MM.1S (cell line): ENCODE measurements around the gene HSPB2.

Experiments used
- DNase-seq: peaks from one replicate; pipeline ENCODE4 v3.0.0-alpha.2; 2015
- H2AFZ ChIP-seq: fragments of 300-600 bp; sonication (generic); 2 replicates; pipeline ENCODE4 v1.6.0; 2016; ENCODE audit warnings: antibody characterized with exemption, low read length
- H3F3A ChIP-seq: fragments of 300-600 bp; sonication (generic); 2 replicates; pipeline ENCODE4 v1.6.1; 2016; ENCODE audit warnings: mild to moderate bottlenecking, antibody characterized with exemption, low read length, moderate library complexity, mixed read lengths; ENCODE audit not compliant: insufficient read depth
- H3K27ac ChIP-seq: fragments of 300-600 bp; sonication (generic); 2 replicates; pipeline ENCODE4 v1.5.1; 2016; ENCODE audit warnings: mild to moderate bottlenecking, low read length
- H3K27me3 ChIP-seq: fragments of 300-600 bp; sonication (generic); replicated peaks from 2 replicates; pipeline ENCODE4 v1.6.0; 2016; ENCODE audit warnings: low read length; ENCODE audit not compliant: insufficient read depth
- H3K36me3 ChIP-seq: fragments of 300-600 bp; sonication (generic); replicated peaks from 2 replicates; pipeline ENCODE4 v1.6.1; 2016; ENCODE audit warnings: mild to moderate bottlenecking, low read length, mixed read lengths; ENCODE audit not compliant: insufficient read depth
- H3K4me1 ChIP-seq: fragments of 300-600 bp; sonication (generic); 2 replicates; pipeline ENCODE4 v1.6.1; 2016; ENCODE audit warnings: low read length, mixed read lengths
- H3K4me2 ChIP-seq: fragments of 300-600 bp; sonication (generic); 2 replicates; pipeline ENCODE4 v1.6.0; 2016; ENCODE audit warnings: low read depth, low read length
- H3K4me3 ChIP-seq: fragments of 300-600 bp; sonication (generic); 2 replicates; pipeline ENCODE4 v1.5.1; 2016; ENCODE audit warnings: low read length, mixed read lengths
- H3K79me2 ChIP-seq: fragments of 300-600 bp; sonication (generic); 2 replicates; pipeline ENCODE4 v1.6.1; 2016; ENCODE audit warnings: mixed run types, low read length, mixed read lengths
- H3K9ac ChIP-seq: fragments of 300-600 bp; sonication (generic); 2 replicates; pipeline ENCODE4 v1.6.1; 2016; ENCODE audit warnings: low read length, mixed read lengths
- H3K9me2 ChIP-seq: fragments of 300-600 bp; sonication (generic); replicated peaks from 2 replicates; pipeline ENCODE4 v1.6.1; 2016; ENCODE audit warnings: mild to moderate bottlenecking, low read length, mixed read lengths; ENCODE audit not compliant: insufficient read depth
- H3K9me3 ChIP-seq: fragments of 300-600 bp; sonication (generic); replicated peaks from 2 replicates; pipeline ENCODE4 v1.6.1; 2016; ENCODE audit warnings: mild to moderate bottlenecking, low read length, mixed read lengths; ENCODE audit not compliant: insufficient read depth
- H4K20me1 ChIP-seq: fragments of 300-600 bp; sonication (generic); 2 replicates; pipeline ENCODE4 v1.6.1; 2016; ENCODE audit warnings: mild to moderate bottlenecking, low read length, moderate library complexity, mixed read lengths; ENCODE audit not compliant: insufficient read depth
- EZH2 ChIP-seq: fragments of 300-600 bp; sonication (generic); optimal IDR thresholded peaks from 2 replicates; pipeline ENCODE3; 2017; ENCODE audit warnings: low read depth, mild to moderate bottlenecking, antibody characterized with exemption, low read length, mixed read lengths
- EZH2phosphoT487 ChIP-seq: fragments of 300-600 bp; sonication (generic); IDR thresholded peaks from 2 replicates; pipeline ENCODE4 v1.6.1; 2018; ENCODE audit warnings: antibody characterized with exemption, low read length
- TF ChIP-seq, protein P1 (sequence below): fragments of 300-600 bp; sonication (generic); IDR thresholded peaks from 2 replicates; pipeline ENCODE4 v1.5.1; 2016; ENCODE audit warnings: antibody characterized with exemption, low read length, mixed read lengths

HSPB2 gene

DNA sequence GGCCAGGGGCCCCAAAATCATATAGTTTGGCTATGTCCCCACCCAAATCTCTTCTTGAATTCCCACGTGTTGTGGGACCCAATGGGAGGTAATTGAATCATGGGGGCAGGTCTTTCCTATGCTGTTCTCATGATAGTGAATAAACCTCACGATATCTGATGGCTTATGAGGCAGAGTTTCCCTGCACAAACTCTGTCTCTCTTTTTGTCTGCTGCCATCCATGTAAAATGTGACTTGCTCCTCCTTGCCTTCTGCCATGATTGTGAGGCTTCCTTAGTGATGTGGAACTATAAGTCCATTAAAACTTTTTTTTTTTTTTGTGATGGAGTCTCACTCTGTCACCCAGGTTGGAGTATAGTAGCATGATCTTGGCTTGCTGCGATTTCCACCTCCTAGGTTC lies 39.0 kb downstream of the HSPB2 start:
- Histone ChIP-seq H4K20me1 (no peaks in the 10 kb centered on the region), H3F3A (no peaks in the 10 kb centered on the region), H3K4me1 (peaks cover 17% of the 10 kb centered on the region), H3K4me2 (no peak overlapping the region), H3K36me3 (no peaks in the 10 kb centered on the region), H3K79me2 (no peaks in the 10 kb centered on the region), H3K27me3 (no peaks in the 10 kb centered on the region), H3K9me2 (no peaks in the 10 kb centered on the region), H3K4me3 (no peak overlapping the region), H3K27ac (no peak overlapping the region), H3K9me3 (no peaks in the 10 kb centered on the region), H3K9ac (no peak overlapping the region), H2AFZ (no peak overlapping the region)
- TF ChIP-seq, protein P1, sequence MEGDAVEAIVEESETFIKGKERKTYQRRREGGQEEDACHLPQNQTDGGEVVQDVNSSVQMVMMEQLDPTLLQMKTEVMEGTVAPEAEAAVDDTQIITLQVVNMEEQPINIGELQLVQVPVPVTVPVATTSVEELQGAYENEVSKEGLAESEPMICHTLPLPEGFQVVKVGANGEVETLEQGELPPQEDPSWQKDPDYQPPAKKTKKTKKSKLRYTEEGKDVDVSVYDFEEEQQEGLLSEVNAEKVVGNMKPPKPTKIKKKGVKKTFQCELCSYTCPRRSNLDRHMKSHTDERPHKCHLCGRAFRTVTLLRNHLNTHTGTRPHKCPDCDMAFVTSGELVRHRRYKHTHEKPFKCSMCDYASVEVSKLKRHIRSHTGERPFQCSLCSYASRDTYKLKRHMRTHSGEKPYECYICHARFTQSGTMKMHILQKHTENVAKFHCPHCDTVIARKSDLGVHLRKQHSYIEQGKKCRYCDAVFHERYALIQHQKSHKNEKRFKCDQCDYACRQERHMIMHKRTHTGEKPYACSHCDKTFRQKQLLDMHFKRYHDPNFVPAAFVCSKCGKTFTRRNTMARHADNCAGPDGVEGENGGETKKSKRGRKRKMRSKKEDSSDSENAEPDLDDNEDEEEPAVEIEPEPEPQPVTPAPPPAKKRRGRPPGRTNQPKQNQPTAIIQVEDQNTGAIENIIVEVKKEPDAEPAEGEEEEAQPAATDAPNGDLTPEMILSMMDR: no peak
- TF ChIP-seq EZH2phosphoT487 (no peak), EZH2 (no peak)
- no peak for DNase-seq

DNA sequence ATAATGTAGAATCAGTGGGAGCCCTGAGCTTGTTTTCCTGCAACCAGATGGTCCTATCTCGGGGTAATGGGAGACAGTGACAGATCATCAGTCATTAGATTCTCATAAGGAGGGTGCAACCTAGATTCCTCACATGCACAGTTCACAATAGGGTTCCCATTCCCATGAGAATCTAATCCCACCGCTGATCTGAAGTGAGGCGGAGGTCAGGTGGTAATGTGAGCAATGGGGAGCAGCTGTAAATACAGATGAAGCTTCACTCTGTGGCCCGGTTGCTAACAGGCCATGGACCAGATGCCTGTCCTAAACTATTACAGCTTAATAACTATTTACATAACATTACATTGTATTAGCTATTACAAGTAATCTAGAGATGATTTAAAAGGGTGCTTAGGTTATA lies 41.6 kb downstream of the HSPB2 start:
- TF ChIP-seq EZH2: no peak
- TF ChIP-seq, protein P1: no peak
- TF ChIP-seq EZH2phosphoT487: no peak
- Histone ChIP-seq H3K4me3 (no peak overlapping the region), H3K27me3 (no peaks in the 10 kb centered on the region), H3K4me1 (peaks cover 9% of the 10 kb centered on the region), H3K9me3 (no peaks in the 10 kb centered on the region), H3F3A (no peaks in the 10 kb centered on the region), H3K9ac (no peak overlapping the region), H3K4me2 (no peak overlapping the region), H3K9me2 (no peaks in the 10 kb centered on the region), H3K79me2 (no peaks in the 10 kb centered on the region), H2AFZ (no peak overlapping the region), H3K36me3 (no peaks in the 10 kb centered on the region), H4K20me1 (no peaks in the 10 kb centered on the region), H3K27ac (no peak overlapping the region)
- DNase-seq: no peak

DNA sequence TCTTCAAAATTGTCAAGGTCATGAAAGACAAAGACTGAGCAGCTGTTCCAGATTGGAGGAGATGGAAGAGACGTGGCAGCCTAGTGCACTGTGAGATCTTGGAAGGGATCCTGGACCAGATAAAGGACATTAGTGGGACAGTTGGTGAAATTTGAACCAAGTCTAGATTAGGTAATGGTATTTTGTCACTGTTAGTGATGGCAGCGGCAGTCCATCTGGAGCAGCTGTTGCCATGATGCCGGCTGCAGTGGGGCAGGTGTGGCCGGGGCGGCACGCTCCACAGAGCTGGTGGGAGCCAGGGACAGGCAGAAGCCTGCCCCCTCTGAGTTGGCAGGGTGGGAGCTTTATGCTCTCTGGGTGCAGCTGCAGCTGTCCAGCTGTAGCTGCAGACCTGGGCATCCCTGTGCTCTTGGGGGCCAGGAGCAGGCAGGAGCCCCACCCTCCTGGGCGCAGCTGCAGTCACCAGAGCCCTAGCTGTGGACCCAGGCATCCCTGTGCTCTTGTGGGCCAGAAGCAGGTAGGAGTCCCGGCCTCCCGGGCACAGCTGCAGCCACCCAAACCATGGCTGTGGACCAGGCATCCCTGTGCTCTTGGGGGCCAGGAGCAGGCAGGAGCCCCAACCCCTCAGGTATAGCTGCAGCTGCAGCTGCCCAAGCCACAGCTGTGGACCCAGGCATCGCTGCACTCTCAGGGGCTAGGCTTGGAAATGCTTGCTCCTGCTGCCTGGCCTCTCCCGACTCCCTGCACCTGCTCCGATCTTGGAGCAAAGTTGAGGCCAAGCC lies 45.3 kb downstream of the HSPB2 start:
- H4K20me1 ChIP-seq: no peaks in the 10 kb centered on the region
- no peaks in the 10 kb centered on the region for H3K9me2 ChIP-seq
- H3K36me3 ChIP-seq: no peaks in the 10 kb centered on the region
- no peaks in the 10 kb centered on the region for H3K9me3 ChIP-seq
- H3F3A ChIP-seq: no peaks in the 10 kb centered on the region
- H3K4me1 ChIP-seq: no peaks in the 10 kb centered on the region
- no peaks in the 10 kb centered on the region for H3K79me2 ChIP-seq
- DNase-seq: no peak
- H3K27ac ChIP-seq: no peak overlapping the region
- H3K9ac ChIP-seq: no peak overlapping the region
- no peak overlapping the region for H2AFZ ChIP-seq
- H3K4me3 ChIP-seq: no peak overlapping the region
- H3K4me2 ChIP-seq: no peak overlapping the region
- TF ChIP-seq EZH2: no peak
- TF ChIP-seq EZH2phosphoT487: no peak
- TF ChIP-seq, protein P1: no peak
- H3K27me3 ChIP-seq: no peaks in the 10 kb centered on the region
